Right atrium auricular region (tissue), 2 donors: Measurements from ENCODE around the gene PAXX. TPM values are rescaled to one million over a fixed set of nuclear protein-coding genes. Genes with fewer than 3 reads are reported as not detected.
A peak's percentile ranks its signal among the peaks of the same experiment; 100 is the strongest.

Experiments
- DNase-seq: peaks from one replicate; pipeline ENCODE4 v3.0.0-alpha.2; 2019; ENCODE audit warnings: low spot score
- H3K27ac ChIP-seq, 2 donors: fragments of 200-600 bp; sonication (generic); 1 replicate in 1 of 2; 2 replicates in 1 of 2; pipeline ENCODE4 v1.5.1; 2016 to 2019
- H3K27me3 ChIP-seq, 2 donors: fragments of 200-600 bp; sonication (generic); one replicate each; pipeline versions ENCODE4 v1.5.1 to v1.6.0; 2017 to 2019
- H3K36me3 ChIP-seq: fragments of 200-600 bp; sonication (generic); one replicate; pipeline ENCODE4 v1.5.1; 2016
- H3K4me1 ChIP-seq, 2 donors: fragments of 200-600 bp; sonication (generic); one replicate each; pipeline versions ENCODE4 v1.5.1 to v1.6.0; 2017 to 2019
- H3K4me3 ChIP-seq, 2 donors: fragments of 200-600 bp; sonication (generic); 1 replicate in 1 of 2; 2 replicates in 1 of 2; pipeline ENCODE4 v1.5.1; 2017 to 2019; ENCODE audit warnings: mild to moderate bottlenecking in 1 of 2, moderate library complexity in 1 of 2
- H3K9me3 ChIP-seq, 2 donors: fragments of 200-600 bp; sonication (generic); one replicate each; pipeline ENCODE4 v1.5.1; 2019
- CTCF ChIP-seq, 2 donors: fragments of 200-600 bp; sonication (generic); IDR thresholded peaks; one replicate each; pipeline ENCODE4 v1.5.1; 2019; ENCODE audit warnings: antibody characterized with exemption in 2 of 2
- total RNA-seq, 2 donors: library from RNA; depleted of rRNA; stranded (reverse); fragments of >200 nt; gene quantifications; one replicate each; pipeline ENCODE4 v1.1.0, GENCODE V29; 2016

The PAXX gene
- total RNA-seq, 2 donors from 2014 or later: 27.4 to 37.5 TPM

GRCh38 chr9:136949817-136950655, 42.2 kb upstream of the PAXX start:
- Histone ChIP-seq H3K36me3 (no peaks in the 10 kb centered on the region), H3K27ac (peak overlapping the region; percentile 85 to 98), H3K4me1 (peaks cover 0 to 66% of the 10 kb centered on the region in 2 donors), H3K9me3 (no peaks in the 10 kb centered on the region), H3K4me3 (peak overlapping the region; percentile 54 to 63), H3K27me3 (no peaks in the 10 kb centered on the region)
- peak; percentile 26 to 29 for TF ChIP-seq CTCF (IDR thresholded peaks at IDR 0.05)
- peak; percentile 94 for DNase-seq

- DNase-seq: no peak
Observed at GRCh38 chr9:136950656-136951276, 41.5 kb upstream of the PAXX start.

GRCh38 chr9:136951541-136952320, 40.5 kb upstream of the PAXX start, which contains the start of gene LCN12:
Gene LCN12 (plus strand): TSS chr9:136952273. CDS start chr9:136952328, 55 bp downstream.
- DNase-seq: no peak

More at GRCh38 chr9:136950656-136951276, 41.5 kb upstream of the PAXX start:
- H3K9me3 ChIP-seq: no peaks in the 10 kb centered on the region
- peak overlapping the region; percentile 54 to 63 for H3K4me3 ChIP-seq
- H3K27ac ChIP-seq: peak overlapping the region; percentile 85 to 98
- TF ChIP-seq CTCF (IDR thresholded peaks at IDR 0.05): no peak
- peaks cover 0 to 63% of the 10 kb centered on the region in 2 donors for H3K4me1 ChIP-seq
- no peaks in the 10 kb centered on the region for H3K36me3 ChIP-seq
- no peaks in the 10 kb centered on the region for H3K27me3 ChIP-seq

GRCh38 chr9:136952321-136952850, 39.8 kb upstream of the PAXX start:
- Histone ChIP-seq H3K4me3 (peak overlapping the region in 1 of 2 donors; percentile 2), H3K36me3 (no peaks in the 10 kb centered on the region), H3K9me3 (no peaks in the 10 kb centered on the region), H3K4me1 (peaks cover 0 to 54% of the 10 kb centered on the region in 2 donors), H3K27me3 (no peaks in the 10 kb centered on the region), H3K27ac (peak overlapping the region; percentile 85 to 98)
- DNase-seq: no peak
- no peak for TF ChIP-seq CTCF (IDR thresholded peaks at IDR 0.05)

More at GRCh38 chr9:136951541-136952320, 40.5 kb upstream of the PAXX start, which contains the start of gene LCN12:
- no peaks in the 10 kb centered on the region for H3K9me3 ChIP-seq
- TF ChIP-seq CTCF (IDR thresholded peaks at IDR 0.05): no peak
- H3K4me1 ChIP-seq: peaks cover 0 to 60% of the 10 kb centered on the region in 2 donors
- peak within 1 kb of the TSS; percentile 85 to 98 for H3K27ac ChIP-seq
- H3K27me3 ChIP-seq: no peaks in the 10 kb centered on the region
- H3K36me3 ChIP-seq: no peaks in the 10 kb centered on the region
- peak within 1 kb of the TSS in 1 of 2 donors; percentile 2 for H3K4me3 ChIP-seq
